Endothelial cell of umbilical vein (primary cell): ENCODE results near the gene SLC12A8.

Experiments
- CTCF ChIP-seq, 2 donors: IDR thresholded peaks; 1 replicate in 1 of 2; 2 replicates in 1 of 2; pipeline ENCODE4 v1.5.1; 2011; ENCODE audit warnings: low read length in 2 of 2, mild to moderate bottlenecking in 2 of 2, moderate library complexity in 2 of 2, control low read depth in 1 of 2, inconsistent platforms in 1 of 2, low read depth in 1 of 2; ENCODE audit not compliant: insufficient read depth in 1 of 2; ENCODE audit errors: extremely low read depth in 1 of 2
- EZH2 ChIP-seq: IDR thresholded peaks from 2 replicates; pipeline ENCODE4 v1.6.1; 2012; ENCODE audit warnings: borderline replicate concordance, low read depth, mild to moderate bottlenecking, moderate library complexity, low read length, inconsistent platforms; ENCODE audit not compliant: severe bottlenecking
- GATA2 ChIP-seq: IDR thresholded peaks from 2 replicates; pipeline ENCODE4 v1.7.0; 2011; ENCODE audit warnings: low read depth, mild to moderate bottlenecking, moderate library complexity, mixed read lengths, low read length; ENCODE audit not compliant: insufficient read length, insufficient read depth
- JUN ChIP-seq: IDR thresholded peaks from 2 replicates; pipeline ENCODE4 v1.6.1; 2011; ENCODE audit warnings: borderline replicate concordance, low read depth; ENCODE audit not compliant: insufficient read length, insufficient read depth
- MAX ChIP-seq: IDR thresholded peaks from 2 replicates; pipeline ENCODE4 v1.6.1; 2011; ENCODE audit not compliant: insufficient read depth, insufficient read length
- POLR2A ChIP-seq: IDR thresholded peaks from 2 replicates; pipeline ENCODE4 v1.6.1; 2012; ENCODE audit warnings: low read depth, mild to moderate bottlenecking, control low read depth, low read length
- POLR2AphosphoS5 ChIP-seq: IDR thresholded peaks from 2 replicates; pipeline ENCODE4 v1.6.1; 2012; ENCODE audit warnings: low read depth, mild to moderate bottlenecking, control low read depth, low read length, moderate library complexity; ENCODE audit not compliant: insufficient read depth

- TF ChIP-seq MAX (no peak), GATA2 (no peak), CTCF (IDR thresholded peaks at IDR 0.05; ENCODE audit: extremely low read depth in 1 of 2, insufficient read depth in 1 of 2, low read depth in 1 of 2, low read length in 2 of 2) (no peak), POLR2A (no peak), EZH2 (no peak), POLR2AphosphoS5 (no peak), JUN (no peak)
Measured at GRCh38 chr3:125257536-125257935, 45.0 kb upstream of the SLC12A8 start.
